Measurements from ENCODE around the gene SEMA3C.

GRCh38 chr7:80783678-80784327 is 135.0 kb downstream of the SEMA3C start:
- TF ChIP-seq, protein P1, sequence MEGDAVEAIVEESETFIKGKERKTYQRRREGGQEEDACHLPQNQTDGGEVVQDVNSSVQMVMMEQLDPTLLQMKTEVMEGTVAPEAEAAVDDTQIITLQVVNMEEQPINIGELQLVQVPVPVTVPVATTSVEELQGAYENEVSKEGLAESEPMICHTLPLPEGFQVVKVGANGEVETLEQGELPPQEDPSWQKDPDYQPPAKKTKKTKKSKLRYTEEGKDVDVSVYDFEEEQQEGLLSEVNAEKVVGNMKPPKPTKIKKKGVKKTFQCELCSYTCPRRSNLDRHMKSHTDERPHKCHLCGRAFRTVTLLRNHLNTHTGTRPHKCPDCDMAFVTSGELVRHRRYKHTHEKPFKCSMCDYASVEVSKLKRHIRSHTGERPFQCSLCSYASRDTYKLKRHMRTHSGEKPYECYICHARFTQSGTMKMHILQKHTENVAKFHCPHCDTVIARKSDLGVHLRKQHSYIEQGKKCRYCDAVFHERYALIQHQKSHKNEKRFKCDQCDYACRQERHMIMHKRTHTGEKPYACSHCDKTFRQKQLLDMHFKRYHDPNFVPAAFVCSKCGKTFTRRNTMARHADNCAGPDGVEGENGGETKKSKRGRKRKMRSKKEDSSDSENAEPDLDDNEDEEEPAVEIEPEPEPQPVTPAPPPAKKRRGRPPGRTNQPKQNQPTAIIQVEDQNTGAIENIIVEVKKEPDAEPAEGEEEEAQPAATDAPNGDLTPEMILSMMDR (IDR thresholded peaks at IDR 0.05) = no peak
- no peak for TF ChIP-seq POLR2A (IDR thresholded peaks at IDR 0.05)
- TF ChIP-seq POLR2AphosphoS5 (IDR thresholded peaks at IDR 0.05) = no peak

All from prostate gland (tissue), 2 donors.